Adrenal gland (tissue), 5 donors: ENCODE results near the gene KIF15.
"Not testable (repeated sequence)": the region's sequence is repeated elsewhere in the genome, so short reads cannot be mapped to it uniquely, and the experiment has no call there.

ENCODE experiments used
- POLR2A ChIP-seq, 2 donors: fragments of 450-650 bp; IDR thresholded peaks; one replicate each; pipeline ENCODE4 v1.6.1; 2017; ENCODE audit warnings: antibody characterized with exemption in 2 of 2, mild to moderate bottlenecking in 2 of 2, moderate library complexity in 1 of 2
- TF ChIP-seq, protein P1 (sequence below), 6 experiments: fragments of 450-650 bp in 4 of 6; fragments of 200-600 bp in 2 of 6; sonication (generic) in 1 of 6; IDR thresholded peaks; 1 replicate in 5 of 6; 2 replicates in 1 of 6; pipeline versions ENCODE4 v1.5.1 to v1.8.0; 2016 to 2021; ENCODE audit warnings: antibody characterized with exemption in 6 of 6, mild to moderate bottlenecking in 2 of 6, moderate library complexity in 1 of 6
- donor health status: DM: no; HTN: no; CAD: no.

DNA sequence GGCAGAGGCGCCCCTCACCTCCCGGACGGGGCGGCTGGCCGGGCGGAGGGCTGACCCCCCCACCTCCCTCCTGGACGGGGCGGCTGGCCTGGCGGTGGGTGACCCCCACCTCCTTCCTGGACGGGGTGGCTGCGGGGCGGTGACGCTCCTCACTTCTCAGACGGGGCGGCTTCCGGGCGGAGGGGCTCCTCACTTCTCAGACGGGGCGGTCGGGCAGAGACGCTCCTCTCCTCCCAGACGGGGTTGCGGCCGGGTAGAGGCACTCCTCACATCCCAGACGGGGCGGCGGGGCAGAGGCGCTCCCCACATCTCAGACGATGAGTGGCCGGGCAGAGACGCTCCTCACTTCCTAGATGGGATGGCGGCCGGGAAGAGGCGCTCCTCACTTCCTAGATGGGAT is 59.6 kb downstream of the KIF15 start:
- TF ChIP-seq POLR2A (IDR thresholded peaks at IDR 0.05), result not testable (repeated sequence)
- TF ChIP-seq, protein P1, sequence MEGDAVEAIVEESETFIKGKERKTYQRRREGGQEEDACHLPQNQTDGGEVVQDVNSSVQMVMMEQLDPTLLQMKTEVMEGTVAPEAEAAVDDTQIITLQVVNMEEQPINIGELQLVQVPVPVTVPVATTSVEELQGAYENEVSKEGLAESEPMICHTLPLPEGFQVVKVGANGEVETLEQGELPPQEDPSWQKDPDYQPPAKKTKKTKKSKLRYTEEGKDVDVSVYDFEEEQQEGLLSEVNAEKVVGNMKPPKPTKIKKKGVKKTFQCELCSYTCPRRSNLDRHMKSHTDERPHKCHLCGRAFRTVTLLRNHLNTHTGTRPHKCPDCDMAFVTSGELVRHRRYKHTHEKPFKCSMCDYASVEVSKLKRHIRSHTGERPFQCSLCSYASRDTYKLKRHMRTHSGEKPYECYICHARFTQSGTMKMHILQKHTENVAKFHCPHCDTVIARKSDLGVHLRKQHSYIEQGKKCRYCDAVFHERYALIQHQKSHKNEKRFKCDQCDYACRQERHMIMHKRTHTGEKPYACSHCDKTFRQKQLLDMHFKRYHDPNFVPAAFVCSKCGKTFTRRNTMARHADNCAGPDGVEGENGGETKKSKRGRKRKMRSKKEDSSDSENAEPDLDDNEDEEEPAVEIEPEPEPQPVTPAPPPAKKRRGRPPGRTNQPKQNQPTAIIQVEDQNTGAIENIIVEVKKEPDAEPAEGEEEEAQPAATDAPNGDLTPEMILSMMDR (IDR thresholded peaks at IDR 0.05), result not testable (repeated sequence)
